Activated naive CD8-positive, alpha-beta T cell treated with anti-CD3 and anti-CD28 coated beads for 36 hours (primary cell): ENCODE results near the gene RAC2. TPM values are rescaled to one million over a fixed set of nuclear protein-coding genes. Genes with fewer than 3 reads are reported as not detected.

Experiments
- DNase-seq: peaks from one replicate; pipeline ENCODE4 v3.0.0; 2021
- H3K27ac Mint-ChIP-seq: one replicate; pipeline ENCODE4 v1.8.0; 2022; ENCODE audit warnings: mild to moderate bottlenecking, moderate library complexity, mixed read lengths
- H3K27me3 Mint-ChIP-seq: one replicate; pipeline ENCODE4 v1.8.0; 2022; ENCODE audit warnings: mild to moderate bottlenecking, mixed read lengths
- H3K36me3 Mint-ChIP-seq: one replicate; pipeline ENCODE4 v1.8.0; 2021; ENCODE audit warnings: mild to moderate bottlenecking, mixed read lengths
- H3K4me1 Mint-ChIP-seq: one replicate; pipeline ENCODE4 v1.8.0; 2021; ENCODE audit warnings: mixed read lengths
- H3K4me3 Mint-ChIP-seq: one replicate; pipeline ENCODE4 v1.8.0; 2022; ENCODE audit warnings: mild to moderate bottlenecking, moderate library complexity, mixed read lengths
- H3K9me3 Mint-ChIP-seq: one replicate; pipeline ENCODE4 v1.8.0; 2022; ENCODE audit warnings: mixed read lengths
- total RNA-seq, 2 experiments: library from RNA; stranded (reverse); gene quantifications; one replicate each; pipeline ENCODE4 v1.2.3, GENCODE V29; 2021

RAC2 gene
- total RNA-seq, 2 experiments from 2014 or later: 518 to 528 TPM

- H3K27me3 Mint-ChIP-seq: no peaks in the 10 kb centered on the region
- no peaks in the 10 kb centered on the region for H3K9me3 Mint-ChIP-seq
- H3K4me3 Mint-ChIP-seq: no peak overlapping the region
- no peak for DNase-seq
- no peak overlapping the region for H3K27ac Mint-ChIP-seq
- H3K4me1 Mint-ChIP-seq: peaks cover 36% of the 10 kb centered on the region
- H3K36me3 Mint-ChIP-seq: peaks cover 1% of the 10 kb centered on the region
Measured at GRCh38 chr22:37281195-37281594, 37.1 kb upstream of the RAC2 start.

- Mint-ChIP-seq H3K4me1 (peaks cover 38% of the 10 kb centered on the region), H3K4me3 (no peak overlapping the region), H3K27me3 (no peaks in the 10 kb centered on the region), H3K9me3 (no peaks in the 10 kb centered on the region), H3K36me3 (peaks cover 1% of the 10 kb centered on the region), H3K27ac (no peak overlapping the region)
- DNase-seq: no peak
Measured at GRCh38 chr22:37280718-37281117, 36.6 kb upstream of the RAC2 start.

GRCh38 chr22:37279331-37280181 is 35.5 kb upstream of the RAC2 start:
- peaks cover 36% of the 10 kb centered on the region for H3K4me1 Mint-ChIP-seq

GRCh38 chr22:37278261-37278660 is 34.2 kb upstream of the RAC2 start:
- H3K9me3 Mint-ChIP-seq: no peaks in the 10 kb centered on the region
- no peak overlapping the region for H3K4me3 Mint-ChIP-seq
- H3K27ac Mint-ChIP-seq: no peak overlapping the region
- H3K27me3 Mint-ChIP-seq: no peaks in the 10 kb centered on the region
- H3K4me1 Mint-ChIP-seq: peaks cover 32% of the 10 kb centered on the region
- no peak for DNase-seq
- H3K36me3 Mint-ChIP-seq: no peaks in the 10 kb centered on the region

More at GRCh38 chr22:37279331-37280181, 35.5 kb upstream of the RAC2 start:
- no peak for DNase-seq
- Mint-ChIP-seq H3K27ac (no peak overlapping the region), H3K4me3 (no peak overlapping the region), H3K27me3 (no peaks in the 10 kb centered on the region), H3K9me3 (no peaks in the 10 kb centered on the region), H3K36me3 (no peaks in the 10 kb centered on the region)

- no peaks in the 10 kb centered on the region for H3K9me3 Mint-ChIP-seq
- peaks cover 28% of the 10 kb centered on the region for H3K4me1 Mint-ChIP-seq
- no peak overlapping the region for H3K4me3 Mint-ChIP-seq
- H3K36me3 Mint-ChIP-seq: no peaks in the 10 kb centered on the region
- H3K27me3 Mint-ChIP-seq: no peaks in the 10 kb centered on the region
- H3K27ac Mint-ChIP-seq: no peak overlapping the region
- DNase-seq: no peak
Measured at GRCh38 chr22:37277384-37277783, 33.3 kb upstream of the RAC2 start.

- H3K4me1 Mint-ChIP-seq: peaks cover 22% of the 10 kb centered on the region
- H3K27ac Mint-ChIP-seq: no peak overlapping the region
Measured at GRCh38 chr22:37276776-37277175, 32.7 kb upstream of the RAC2 start.

GRCh38 chr22:37275622-37276021 is 31.6 kb upstream of the RAC2 start:
- peaks cover 22% of the 10 kb centered on the region for H3K4me1 Mint-ChIP-seq
- no peaks in the 10 kb centered on the region for H3K36me3 Mint-ChIP-seq
- H3K4me3 Mint-ChIP-seq: no peak overlapping the region
- H3K27me3 Mint-ChIP-seq: no peaks in the 10 kb centered on the region
- DNase-seq: peak; percentile 49
- no peaks in the 10 kb centered on the region for H3K9me3 Mint-ChIP-seq
- no peak overlapping the region for H3K27ac Mint-ChIP-seq

More at GRCh38 chr22:37276776-37277175, 32.7 kb upstream of the RAC2 start:
- no peak for DNase-seq
- Mint-ChIP-seq H3K9me3 (no peaks in the 10 kb centered on the region), H3K36me3 (no peaks in the 10 kb centered on the region), H3K4me3 (no peak overlapping the region), H3K27me3 (no peaks in the 10 kb centered on the region)

GRCh38 chr22:37275134-37275533 is 31.1 kb upstream of the RAC2 start:
- no peak for DNase-seq
- H3K4me1 Mint-ChIP-seq: peaks cover 22% of the 10 kb centered on the region
- no peaks in the 10 kb centered on the region for H3K27me3 Mint-ChIP-seq
- H3K36me3 Mint-ChIP-seq: no peaks in the 10 kb centered on the region
- H3K4me3 Mint-ChIP-seq: no peak overlapping the region
- H3K9me3 Mint-ChIP-seq: no peaks in the 10 kb centered on the region
- H3K27ac Mint-ChIP-seq: no peak overlapping the region

- no peak overlapping the region for H3K4me3 Mint-ChIP-seq
- no peak for DNase-seq
- no peaks in the 10 kb centered on the region for H3K36me3 Mint-ChIP-seq
- H3K27ac Mint-ChIP-seq: peak overlapping the region; percentile 44
- no peaks in the 10 kb centered on the region for H3K27me3 Mint-ChIP-seq
- no peaks in the 10 kb centered on the region for H3K9me3 Mint-ChIP-seq
- H3K4me1 Mint-ChIP-seq: peaks cover 25% of the 10 kb centered on the region
Measured at GRCh38 chr22:37274380-37274862, 30.4 kb upstream of the RAC2 start.

- peaks cover 27% of the 10 kb centered on the region for H3K4me1 Mint-ChIP-seq
- H3K36me3 Mint-ChIP-seq: no peaks in the 10 kb centered on the region
- DNase-seq: no peak
- no peak overlapping the region for H3K27ac Mint-ChIP-seq
- H3K4me3 Mint-ChIP-seq: no peak overlapping the region
- no peaks in the 10 kb centered on the region for H3K9me3 Mint-ChIP-seq
- H3K27me3 Mint-ChIP-seq: no peaks in the 10 kb centered on the region
Measured at GRCh38 chr22:37273846-37274225, 29.8 kb upstream of the RAC2 start.

- Mint-ChIP-seq H3K27me3 (no peaks in the 10 kb centered on the region), H3K4me3 (no peak overlapping the region), H3K9me3 (no peaks in the 10 kb centered on the region), H3K36me3 (no peaks in the 10 kb centered on the region), H3K27ac (no peak overlapping the region), H3K4me1 (peaks cover 27% of the 10 kb centered on the region)
- no peak for DNase-seq
Measured at GRCh38 chr22:37273126-37273845, 29.2 kb upstream of the RAC2 start.

GRCh38 chr22:37270928-37271650 is 27.0 kb upstream of the RAC2 start:
- peaks cover 33% of the 10 kb centered on the region for H3K4me1 Mint-ChIP-seq
- no peaks in the 10 kb centered on the region for H3K27me3 Mint-ChIP-seq
- H3K27ac Mint-ChIP-seq: no peak overlapping the region
- H3K4me3 Mint-ChIP-seq: no peak overlapping the region
- no peaks in the 10 kb centered on the region for H3K9me3 Mint-ChIP-seq
- no peak for DNase-seq
- no peaks in the 10 kb centered on the region for H3K36me3 Mint-ChIP-seq

GRCh38 chr22:37269936-37270678 is 26.0 kb upstream of the RAC2 start:
- Mint-ChIP-seq H3K4me3 (no peak overlapping the region), H3K4me1 (peaks cover 27% of the 10 kb centered on the region), H3K36me3 (no peaks in the 10 kb centered on the region), H3K27ac (no peak overlapping the region), H3K9me3 (no peaks in the 10 kb centered on the region), H3K27me3 (no peaks in the 10 kb centered on the region)
- no peak for DNase-seq

GRCh38 chr22:37267661-37268413 is 23.8 kb upstream of the RAC2 start:
- H3K27me3 Mint-ChIP-seq: no peaks in the 10 kb centered on the region
- H3K9me3 Mint-ChIP-seq: peaks cover 7% of the 10 kb centered on the region
- DNase-seq: no peak
- peaks cover 20% of the 10 kb centered on the region for H3K4me1 Mint-ChIP-seq
- peak overlapping the region; percentile 82 for H3K4me3 Mint-ChIP-seq
- peaks cover 3% of the 10 kb centered on the region for H3K36me3 Mint-ChIP-seq
- peak overlapping the region; percentile 85 for H3K27ac Mint-ChIP-seq
